Stimulated activated naive CD8-positive, alpha-beta T cell treated with anti-CD3 and anti-CD28 coated beads, Interleukin-15, amount 100 ng/mL, for 72 hours (primary cell): ENCODE measurements around the gene WWC1.
"Not testable (repeated sequence)": the region's sequence is repeated elsewhere in the genome, so short reads cannot be mapped to it uniquely, and the experiment has no call there.

Experiments
- ATAC-seq: fragments of 150-1000 bp; cut with Tn5 transposase; 2 replicates; pipeline ENCODE4 v1.10.0; 2021; ENCODE audit warnings: mild to moderate bottlenecking, moderate library complexity
- DNase-seq, 2 donors: peaks; one replicate each; pipeline ENCODE4 v3.0.0; 2021 to 2022
- H3K27ac Mint-ChIP-seq, 2 donors: one replicate each; pipeline ENCODE4 v1.8.0; 2022; ENCODE audit warnings: mild to moderate bottlenecking in 2 of 2, mixed read lengths in 2 of 2, moderate library complexity in 2 of 2
- H3K27me3 Mint-ChIP-seq: one replicate; pipeline ENCODE4 v1.8.0; 2022; ENCODE audit warnings: mixed read lengths
- H3K4me1 Mint-ChIP-seq: one replicate; pipeline ENCODE4 v1.8.0; 2022; ENCODE audit warnings: mild to moderate bottlenecking, mixed read lengths
- H3K4me3 Mint-ChIP-seq, 2 donors: one replicate each; pipeline ENCODE4 v1.8.0; 2022; ENCODE audit warnings: mild to moderate bottlenecking in 2 of 2, mixed read lengths in 2 of 2, moderate library complexity in 1 of 2
- H3K9me3 Mint-ChIP-seq, 2 donors: one replicate each; pipeline ENCODE4 v1.8.0; 2022; ENCODE audit warnings: mixed read lengths in 2 of 2

Gene WWC1

DNA sequence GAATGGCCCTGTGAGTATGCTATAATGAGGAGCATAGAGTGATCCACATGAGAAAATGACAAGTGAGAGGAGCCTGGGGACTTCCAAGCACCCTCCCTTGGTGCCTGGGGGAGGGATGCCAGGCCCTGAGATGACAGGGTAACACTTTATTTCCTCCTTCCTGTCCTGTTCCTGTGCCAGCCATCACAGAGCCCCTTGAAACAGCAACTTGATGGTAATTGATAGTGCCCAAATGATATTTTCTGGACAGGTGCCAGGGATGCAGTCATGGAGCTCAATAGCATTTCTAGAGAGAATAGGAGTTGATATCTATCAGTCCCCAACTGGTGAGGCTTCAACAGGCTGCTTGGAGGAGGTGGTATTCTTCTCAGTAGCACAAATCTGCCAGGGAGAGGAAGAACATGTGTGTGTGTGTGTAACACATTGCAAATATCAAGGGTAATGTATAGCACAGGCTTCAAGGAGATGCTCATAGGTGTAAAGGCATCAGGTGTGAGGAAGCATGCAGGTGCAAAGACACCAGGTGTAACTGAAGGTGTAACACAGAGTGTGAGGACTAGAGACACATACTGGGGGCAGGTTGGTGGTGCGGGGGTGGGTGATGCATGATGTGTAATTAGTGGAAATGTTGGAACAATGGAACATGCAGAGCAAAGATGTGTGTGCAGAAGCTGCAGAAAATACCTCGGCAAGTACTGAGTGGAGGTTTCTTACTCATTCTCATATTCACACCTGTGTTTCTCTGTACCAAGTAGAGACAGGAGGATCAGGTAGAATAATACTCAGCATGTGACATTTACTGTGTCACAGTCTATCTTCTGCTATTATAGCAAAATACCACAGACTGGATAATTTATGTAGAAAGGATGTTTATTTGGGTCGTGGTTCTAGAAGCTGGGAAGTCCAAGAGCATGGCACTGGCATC, 18.1 kb upstream of the WWC1 start:
- peak overlapping the region in 1 of 2 donors; percentile 29 for H3K27ac Mint-ChIP-seq
- H3K4me3 Mint-ChIP-seq = no peak overlapping the region
- DNase-seq (no peak), ATAC-seq (no peak)
- H3K27me3 Mint-ChIP-seq = peaks cover 59% of the 10 kb centered on the region
- peaks cover 13% of the 10 kb centered on the region for H3K4me1 Mint-ChIP-seq
- no peaks in the 10 kb centered on the region for H3K9me3 Mint-ChIP-seq

DNA sequence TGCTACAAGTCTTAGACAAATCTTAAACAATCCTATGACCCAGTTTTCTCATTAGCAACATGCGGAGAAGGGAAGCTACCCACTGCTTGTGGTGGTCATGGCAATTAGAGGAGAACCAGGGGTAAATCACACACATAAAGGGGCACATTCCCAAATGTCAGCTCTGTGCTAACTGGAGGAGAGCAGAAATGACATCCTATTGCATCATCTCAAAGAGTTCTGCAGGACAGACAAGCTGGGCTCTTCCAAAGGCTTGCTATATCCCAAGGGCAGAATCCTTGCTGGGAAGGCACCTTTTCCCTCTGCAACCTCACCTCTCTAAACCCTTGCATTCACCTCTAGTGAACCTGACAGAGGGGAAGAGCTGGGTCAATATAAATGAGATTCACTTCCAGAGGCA, 17.0 kb upstream of the WWC1 start:
- H3K9me3 Mint-ChIP-seq = no peaks in the 10 kb centered on the region
- DNase-seq = no peak
- peaks cover 3% of the 10 kb centered on the region for H3K4me1 Mint-ChIP-seq
- peak overlapping the region in 1 of 2 donors; percentile 35 for H3K27ac Mint-ChIP-seq
- peaks cover 55% of the 10 kb centered on the region for H3K27me3 Mint-ChIP-seq
- no peak overlapping the region for H3K4me3 Mint-ChIP-seq
- no peak for ATAC-seq

DNA sequence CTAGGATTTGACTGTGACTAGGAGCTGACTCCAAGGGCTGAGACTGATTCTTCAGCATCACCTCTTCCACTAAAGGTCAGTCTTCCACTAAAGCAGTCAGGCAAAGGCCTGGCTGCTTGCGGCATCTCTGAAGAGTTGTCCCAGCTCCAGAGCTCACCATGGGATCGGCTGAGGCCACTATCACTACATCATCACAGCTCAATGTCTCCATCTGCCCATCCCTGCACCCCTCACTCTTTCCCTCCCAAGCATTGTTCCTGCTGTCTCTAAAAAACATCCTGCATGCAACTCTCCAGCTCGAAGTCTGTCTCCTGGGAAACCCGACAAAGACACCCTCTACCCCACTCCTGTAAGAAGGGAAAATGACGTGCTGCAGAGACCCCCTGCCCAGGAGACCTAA, 15.5 kb upstream of the WWC1 start:
- ATAC-seq = no peak
- peak overlapping the region in 1 of 2 donors; percentile 2 for H3K27ac Mint-ChIP-seq
- no peaks in the 10 kb centered on the region for H3K9me3 Mint-ChIP-seq
- H3K4me3 Mint-ChIP-seq = no peak overlapping the region
- DNase-seq = no peak
- no peaks in the 10 kb centered on the region for H3K4me1 Mint-ChIP-seq
- H3K27me3 Mint-ChIP-seq = peaks cover 45% of the 10 kb centered on the region

DNA sequence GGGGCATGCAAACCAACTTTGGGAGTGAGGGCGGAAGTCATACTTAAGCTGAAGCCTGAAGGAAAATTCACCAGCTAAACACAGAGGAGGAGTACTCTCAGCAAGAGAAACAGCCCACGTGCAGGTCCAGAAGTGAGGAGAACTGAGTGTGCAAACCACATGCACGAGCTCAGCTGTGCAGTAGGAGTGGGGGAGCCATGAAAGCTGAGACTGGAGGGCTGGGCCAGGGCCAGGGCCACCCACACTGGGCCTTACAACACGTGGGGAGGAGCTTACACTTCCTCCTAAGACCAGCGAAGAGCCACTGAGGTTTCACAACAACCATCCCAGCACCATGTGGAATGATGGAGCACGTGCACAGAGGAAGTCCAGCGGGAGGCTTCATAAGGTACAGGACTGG, 9.3 kb upstream of the WWC1 start:
- no peak for ATAC-seq
- H3K9me3 Mint-ChIP-seq = peaks cover 11 to 28% of the 10 kb centered on the region in 2 donors

DNA sequence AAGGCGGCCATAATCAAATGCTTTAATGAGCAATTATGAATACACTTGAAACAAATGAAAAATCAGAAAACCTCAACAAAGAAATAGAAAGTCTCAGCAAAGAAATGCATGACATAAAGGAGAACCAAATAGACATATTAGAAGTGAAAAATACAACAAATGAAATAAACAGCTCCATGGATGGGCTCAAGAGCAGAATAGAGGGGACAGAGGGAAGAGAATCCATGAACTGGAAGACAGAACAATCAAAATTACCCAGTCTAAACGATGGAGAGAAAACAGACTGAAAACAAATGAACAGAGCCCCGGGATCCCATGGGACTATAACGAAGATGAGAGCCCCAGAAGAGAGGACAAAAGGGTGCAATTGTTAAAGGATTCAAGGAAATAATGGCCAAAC, 6.6 kb upstream of the WWC1 start:
- no peak overlapping the region for H3K4me3 Mint-ChIP-seq
- H3K9me3 Mint-ChIP-seq = peaks cover 11 to 28% of the 10 kb centered on the region in 2 donors
- no peak overlapping the region for H3K27ac Mint-ChIP-seq
- peaks cover 56% of the 10 kb centered on the region for H3K27me3 Mint-ChIP-seq
- ATAC-seq (no peak), DNase-seq (no peak)
- H3K4me1 Mint-ChIP-seq = peaks cover 8% of the 10 kb centered on the region

More for the DNA sequence above, 9.3 kb upstream of the WWC1 start:
- H3K27me3 Mint-ChIP-seq = peaks cover 42% of the 10 kb centered on the region
- H3K4me3 Mint-ChIP-seq = no peak overlapping the region
- no peak for DNase-seq
- H3K4me1 Mint-ChIP-seq = peaks cover 5% of the 10 kb centered on the region
- H3K27ac Mint-ChIP-seq = no peak overlapping the region

DNA sequence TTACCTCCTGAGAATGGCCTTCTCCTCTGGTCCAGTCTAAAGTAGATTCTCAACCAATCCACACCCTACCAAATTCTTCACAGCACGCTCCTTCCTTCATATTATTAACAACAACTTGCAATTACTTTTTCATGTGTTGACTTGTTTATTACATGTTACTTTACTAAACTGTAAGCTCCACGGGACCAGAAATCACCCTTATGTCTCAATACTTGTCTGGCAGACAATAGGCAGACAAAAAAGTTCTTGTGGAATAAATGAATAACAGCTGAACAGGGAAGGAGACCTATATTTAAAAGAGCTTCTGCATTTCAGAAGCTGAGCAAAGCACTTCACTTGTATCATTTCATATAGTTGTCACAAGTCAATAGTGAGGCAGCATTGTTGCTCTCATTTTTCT, 5.7 kb upstream of the WWC1 start:
- Mint-ChIP-seq H3K9me3 (peaks cover 11 to 28% of the 10 kb centered on the region in 2 donors), H3K4me1 (peaks cover 12% of the 10 kb centered on the region), H3K27ac (no peak overlapping the region), H3K27me3 (peaks cover 64% of the 10 kb centered on the region), H3K4me3 (no peak overlapping the region)
- no peak for ATAC-seq
- no peak for DNase-seq

DNA sequence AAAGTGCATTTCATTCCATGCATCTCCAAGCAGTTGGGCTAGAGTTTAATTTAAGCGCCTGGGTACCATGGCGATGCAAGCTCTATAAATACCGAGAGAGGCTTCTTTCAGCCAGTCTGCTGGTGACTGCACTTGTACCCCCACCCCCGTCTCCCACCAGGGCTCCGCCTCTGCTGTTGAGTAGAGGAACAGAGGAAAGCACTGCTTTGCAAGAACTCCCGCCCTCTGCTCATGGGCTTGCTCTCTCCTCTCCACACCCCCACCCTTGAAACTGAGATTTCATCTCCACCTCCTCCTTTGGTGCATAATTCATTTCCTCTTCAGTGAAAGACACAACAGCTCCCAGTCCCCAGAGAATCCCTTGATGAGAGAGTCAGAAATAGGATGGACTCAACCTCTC, 5.1 kb upstream of the WWC1 start:
- no peak overlapping the region for H3K27ac Mint-ChIP-seq
- peaks cover 18% of the 10 kb centered on the region for H3K4me1 Mint-ChIP-seq
- peaks cover 71% of the 10 kb centered on the region for H3K27me3 Mint-ChIP-seq
- ATAC-seq (peak; percentile 40), DNase-seq (no peak)
- H3K4me3 Mint-ChIP-seq = no peak overlapping the region
- peaks cover 11 to 28% of the 10 kb centered on the region in 2 donors for H3K9me3 Mint-ChIP-seq

DNA sequence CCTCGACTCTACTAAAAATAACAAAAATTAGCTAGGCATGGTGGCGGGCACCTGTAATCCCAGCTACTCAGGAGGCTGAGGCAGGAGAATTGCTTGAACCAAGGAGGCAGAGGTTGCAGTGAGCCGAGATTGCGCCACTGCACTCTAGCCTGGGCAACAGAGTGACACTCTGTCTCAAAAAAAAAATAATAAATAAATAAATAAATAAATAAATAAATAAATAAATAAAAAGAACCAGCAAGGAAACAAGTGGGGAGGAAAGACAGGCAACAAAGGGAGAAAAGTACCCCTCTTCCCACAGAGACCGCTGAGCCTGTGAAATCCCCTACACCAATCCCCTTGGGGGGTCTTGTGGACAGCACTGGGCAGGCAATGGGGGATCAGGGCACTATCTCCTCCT, 4.6 kb upstream of the WWC1 start:
- H3K4me1 Mint-ChIP-seq = peaks cover 18% of the 10 kb centered on the region
- H3K9me3 Mint-ChIP-seq = peaks cover 11 to 24% of the 10 kb centered on the region in 2 donors
- not testable (repeated sequence) for H3K4me3 Mint-ChIP-seq, DNase-seq, H3K27ac Mint-ChIP-seq, ATAC-seq
- peaks cover 68% of the 10 kb centered on the region for H3K27me3 Mint-ChIP-seq

DNA sequence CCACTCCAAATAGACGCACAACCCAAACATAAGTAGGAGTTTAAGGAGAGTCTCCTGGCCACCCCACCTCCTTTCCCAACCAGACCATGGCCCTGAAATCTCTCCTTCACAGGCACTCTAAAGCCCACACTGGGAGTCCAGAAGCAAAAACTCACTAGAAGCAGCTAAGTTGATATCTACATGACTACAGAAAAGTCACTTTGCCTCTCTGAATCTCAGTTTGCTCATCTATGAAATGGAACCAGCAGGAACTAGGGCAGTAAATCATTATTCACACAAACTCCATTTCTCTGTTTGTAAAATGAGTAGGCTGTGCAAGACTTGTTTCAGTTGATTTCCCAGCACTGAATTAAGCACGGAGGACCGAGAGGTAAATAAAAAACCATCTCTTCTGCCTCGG, 4.1 kb upstream of the WWC1 start:
- Mint-ChIP-seq H3K4me1 (peaks cover 18% of the 10 kb centered on the region), H3K27me3 (peaks cover 65% of the 10 kb centered on the region), H3K4me3 (no peak overlapping the region), H3K9me3 (peaks cover 11 to 19% of the 10 kb centered on the region in 2 donors), H3K27ac (no peak overlapping the region)
- ATAC-seq (no peak), DNase-seq (no peak)

DNA sequence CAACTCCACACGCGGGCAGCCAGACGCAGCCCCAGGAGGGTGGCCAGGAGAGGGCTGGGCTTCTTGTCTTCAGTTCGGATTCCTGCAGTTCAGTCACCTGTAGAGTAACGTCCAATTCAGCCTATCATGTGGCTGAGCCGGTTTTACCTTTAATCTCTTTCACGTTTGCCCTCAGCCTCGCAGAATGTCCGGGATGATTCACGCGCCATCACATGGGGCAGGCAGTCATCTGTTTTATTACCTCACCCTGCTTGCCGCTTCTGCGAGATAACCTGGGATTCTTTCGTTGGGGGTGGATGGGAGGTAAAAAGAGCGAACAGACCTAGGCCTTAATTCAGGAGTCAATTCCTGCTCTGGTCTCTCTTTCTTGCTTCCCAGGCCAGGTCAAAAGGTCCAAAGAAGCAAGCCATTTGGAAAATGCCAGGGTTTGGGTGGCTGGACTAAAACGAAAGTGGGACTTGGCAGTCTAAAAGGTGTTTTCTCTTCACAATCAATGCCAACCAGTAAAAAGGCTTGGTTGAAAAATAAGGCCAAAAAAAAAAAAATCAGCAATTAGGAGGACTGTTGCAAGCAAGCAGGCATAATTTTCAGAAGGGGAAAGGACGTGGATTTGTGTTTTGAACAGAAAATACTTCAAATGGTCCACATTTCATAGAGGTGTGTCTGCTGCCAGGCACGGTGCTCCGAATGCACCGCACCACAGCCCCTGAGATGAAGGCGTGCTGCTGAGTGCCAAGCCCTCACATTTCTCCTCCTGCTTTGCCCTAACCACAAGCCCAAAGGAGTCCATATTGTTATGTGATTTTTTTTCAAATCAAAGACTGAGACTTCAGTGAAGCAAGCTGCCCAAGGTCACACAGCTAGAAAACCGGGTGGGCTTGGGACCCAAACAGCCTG, 2.8 kb upstream of the WWC1 start:
- Mint-ChIP-seq H3K9me3 (peaks cover 11 to 15% of the 10 kb centered on the region in 2 donors), H3K4me3 (no peak overlapping the region), H3K27ac (no peak overlapping the region), H3K27me3 (peaks cover 77% of the 10 kb centered on the region), H3K4me1 (peaks cover 18% of the 10 kb centered on the region)
- DNase-seq (no peak), ATAC-seq (no peak)

DNA sequence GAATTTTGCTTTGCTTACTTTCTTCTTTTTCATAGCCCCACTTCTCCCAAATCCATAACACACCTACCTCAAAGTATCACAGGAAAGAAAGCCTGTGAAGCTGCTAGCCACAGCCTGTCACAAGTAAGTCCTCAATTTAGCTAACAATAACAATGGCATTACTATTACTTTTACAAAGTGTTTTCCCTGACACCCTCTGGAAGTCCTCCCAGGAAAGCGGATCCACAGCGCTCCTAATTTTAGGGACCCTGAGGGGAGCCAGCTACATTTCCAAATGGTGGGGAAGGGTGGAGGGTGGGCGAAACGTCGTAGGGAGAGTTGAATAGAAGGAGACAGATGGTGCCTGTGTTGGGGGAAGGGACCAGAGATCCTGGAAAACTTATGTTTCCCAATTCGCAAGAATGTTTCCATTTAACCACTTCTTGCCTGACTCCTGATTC, 523 bp upstream of the WWC1 start:
- peak overlapping the region; percentile 66 to 67 for H3K4me3 Mint-ChIP-seq
- DNase-seq (no peak), ATAC-seq (no peak)
- no peak overlapping the region for H3K27ac Mint-ChIP-seq
- H3K9me3 Mint-ChIP-seq = no peaks in the 10 kb centered on the region
- H3K4me1 Mint-ChIP-seq = peaks cover 18% of the 10 kb centered on the region
- H3K27me3 Mint-ChIP-seq = peaks cover 90% of the 10 kb centered on the region

DNA sequence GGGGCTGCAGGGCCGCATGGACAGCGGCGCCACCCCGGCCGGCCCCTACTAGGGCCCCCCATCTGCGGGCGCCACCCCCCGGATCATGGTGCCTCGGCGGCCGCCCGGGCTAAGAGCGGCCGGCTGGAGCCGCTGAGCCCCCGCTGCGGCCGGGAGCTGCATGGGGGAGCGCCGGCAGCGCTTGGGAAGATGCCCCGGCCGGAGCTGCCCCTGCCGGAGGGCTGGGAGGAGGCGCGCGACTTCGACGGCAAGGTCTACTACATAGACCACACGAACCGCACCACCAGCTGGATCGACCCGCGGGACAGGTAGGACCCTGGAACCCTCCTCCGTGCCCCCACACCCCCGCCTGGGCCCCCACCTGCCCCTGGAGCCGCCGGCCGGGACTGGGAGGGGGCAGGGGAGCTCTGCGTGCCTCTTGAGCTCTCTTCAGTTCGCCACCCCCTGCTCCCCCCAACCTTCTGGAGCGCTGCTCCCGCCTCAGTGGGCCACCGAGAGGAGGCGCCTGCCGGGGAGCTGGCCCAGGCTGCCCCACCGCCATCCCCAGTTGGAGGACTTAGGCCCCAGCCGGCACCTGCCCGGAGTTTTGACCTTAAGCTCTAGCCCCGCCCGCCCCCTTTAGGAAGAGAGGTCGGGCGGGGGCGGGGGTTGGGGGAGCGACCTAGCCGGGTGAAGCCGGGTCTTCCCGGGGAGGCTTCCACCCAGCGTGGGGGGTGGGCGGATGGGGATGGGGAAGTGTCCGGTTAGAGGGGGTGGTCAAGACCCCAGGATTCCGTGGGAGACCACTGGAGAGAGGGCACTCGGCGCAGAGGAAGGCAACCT, 730 bp downstream of the WWC1 start:
- peak; percentile 18 for ATAC-seq
- Mint-ChIP-seq H3K4me3 (peak overlapping the region in 1 of 2 donors; percentile 41), H3K4me1 (peaks cover 14% of the 10 kb centered on the region), H3K9me3 (no peaks in the 10 kb centered on the region), H3K27ac (no peak overlapping the region), H3K27me3 (peaks cover 80% of the 10 kb centered on the region)
- DNase-seq = peak in 1 of 2 donors; percentile 7

DNA sequence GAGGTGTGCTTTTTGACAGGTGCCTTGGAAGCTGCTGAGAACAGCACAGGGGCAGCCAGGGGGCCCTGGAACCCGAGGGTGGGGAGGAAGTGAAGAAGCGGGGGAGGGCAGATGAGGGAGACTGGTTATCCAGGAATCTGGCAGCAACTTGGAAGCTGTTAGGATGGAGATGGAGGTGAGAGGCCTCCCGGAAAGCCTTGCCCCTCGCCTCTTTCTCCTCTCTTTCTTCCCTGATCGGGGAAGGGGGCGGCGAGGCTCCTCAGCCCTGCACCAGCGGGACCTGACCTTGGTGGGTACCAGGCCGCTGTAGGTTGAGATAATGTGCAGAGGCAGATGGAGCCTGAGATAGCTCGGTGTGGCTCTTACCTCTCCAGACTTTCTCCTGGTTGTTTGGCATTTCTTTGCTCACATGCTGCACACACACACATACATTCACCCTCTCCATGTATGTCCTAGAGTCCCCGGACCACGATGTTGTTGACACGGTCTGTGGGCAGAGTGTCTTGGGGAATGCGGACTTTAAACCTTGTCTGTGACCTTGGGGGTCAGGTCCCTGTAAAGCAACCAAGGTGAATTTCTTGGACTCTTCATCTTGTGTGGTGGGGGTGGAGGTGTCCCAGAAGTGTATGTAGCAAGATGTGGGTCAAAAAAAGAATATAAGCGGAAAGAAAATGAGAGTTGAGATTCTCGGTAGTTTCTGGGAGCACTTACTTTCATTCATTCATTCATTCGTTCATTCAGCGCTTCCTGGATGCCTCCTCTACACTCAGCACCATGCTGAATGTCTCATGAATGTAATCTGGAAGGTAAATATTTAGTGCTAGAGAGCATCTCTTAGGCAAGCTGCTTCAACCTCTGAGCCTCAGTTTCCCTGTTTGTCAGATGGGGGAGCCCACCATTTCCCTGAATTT, 1.6 kb downstream of the WWC1 start:
- Mint-ChIP-seq H3K27me3 (peaks cover 71% of the 10 kb centered on the region), H3K9me3 (no peaks in the 10 kb centered on the region), H3K4me1 (peaks cover 14% of the 10 kb centered on the region), H3K27ac (no peak overlapping the region), H3K4me3 (no peak overlapping the region)
- ATAC-seq (no peak), DNase-seq (no peak)

DNA sequence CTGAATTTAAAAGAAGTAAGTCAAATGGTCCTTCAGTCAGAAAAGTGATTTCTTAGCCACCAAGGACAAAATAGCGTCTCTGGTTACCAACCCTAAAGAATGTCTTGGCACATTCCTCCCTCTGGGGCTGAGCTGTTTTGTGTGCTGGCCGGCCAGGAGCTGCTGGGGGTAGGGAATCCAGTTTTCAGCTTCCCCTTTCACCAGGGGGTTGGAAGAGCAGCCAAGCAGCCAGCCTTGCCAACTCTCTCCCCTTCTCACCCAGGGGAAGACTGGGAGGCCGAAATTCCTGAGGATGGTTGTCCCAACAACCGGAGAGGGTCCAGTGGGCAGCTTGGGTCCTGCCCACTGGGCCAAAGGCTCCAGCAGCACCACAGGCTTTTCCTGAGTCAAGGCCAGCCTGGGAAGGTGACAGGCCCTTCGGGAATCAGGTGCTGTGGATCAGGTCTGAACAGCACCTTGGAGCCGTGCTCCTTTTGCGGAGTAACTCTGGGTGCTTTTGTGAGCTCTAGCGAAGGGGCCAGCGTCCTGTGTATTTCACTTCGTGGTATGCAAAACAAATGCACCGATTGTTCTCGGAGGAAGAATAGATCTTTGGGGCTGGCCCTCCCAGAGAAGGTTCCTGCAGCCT, 4.2 kb downstream of the WWC1 start:
- peaks cover 45% of the 10 kb centered on the region for H3K27me3 Mint-ChIP-seq
- no peak for DNase-seq
- no peak overlapping the region for H3K27ac Mint-ChIP-seq
- no peaks in the 10 kb centered on the region for H3K9me3 Mint-ChIP-seq
- H3K4me1 Mint-ChIP-seq = peaks cover 6% of the 10 kb centered on the region
- no peak overlapping the region for H3K4me3 Mint-ChIP-seq
- no peak for ATAC-seq
